Measurements from ENCODE around the gene ALLC. TPM values are rescaled to one million over a fixed set of nuclear protein-coding genes. Genes with fewer than 3 reads are reported as not detected.

ALLC gene
- total RNA-seq, 4 donors from 2014 or later = not detected

DNA sequence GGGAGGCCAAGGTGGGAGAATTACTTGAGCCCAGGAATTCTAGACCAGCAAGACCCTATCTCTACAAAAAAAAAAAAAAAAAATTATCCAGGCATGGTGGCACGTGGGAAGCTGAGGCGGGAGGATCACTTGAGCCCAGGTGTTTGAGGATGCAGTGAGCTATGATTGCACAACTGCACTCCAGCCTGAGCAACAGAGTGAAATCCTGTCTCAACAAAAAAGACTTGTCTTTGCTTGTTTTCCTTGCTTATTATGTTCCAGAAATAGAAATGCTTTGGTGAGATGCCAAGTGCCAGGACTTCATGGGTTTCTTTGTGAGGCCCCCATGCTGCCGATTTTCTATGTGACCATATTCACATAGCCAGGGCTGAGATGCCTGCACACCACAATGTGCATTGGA, 54.4 kb downstream of the ALLC start:
- Histone ChIP-seq H3K9me3 (no peaks in the 10 kb centered on the region), H3K4me3 (no peak overlapping the region), H3K27ac (no peak overlapping the region), H3K4me1 (peaks cover 0 to 4% (median 0%) of the 10 kb centered on the region in 3 donors), H3K36me3 (no peaks in the 10 kb centered on the region), H3K27me3 (peaks cover 0 to 14% (median 2%) of the 10 kb centered on the region in 4 donors)
- no peak for DNase-seq
- intact Hi-C loops (cut with DNase I) = no loop called here
- WGBS, 2 donors = 2 to 10% methylated on average over 2 to 3 of the region's 3 CpGs
- no peak for TF ChIP-seq CTCF (IDR thresholded peaks at IDR 0.05)

GRCh38 chr2:3712831-3713503, 55.0 kb downstream of the ALLC start:
- TF ChIP-seq CTCF (IDR thresholded peaks at IDR 0.05) (no peak), POLR2A (IDR thresholded peaks at IDR 0.05) (no peak)
- H3K4me1 ChIP-seq = peaks cover 0 to 4% (median 0%) of the 10 kb centered on the region in 3 donors
- H3K36me3 ChIP-seq = no peaks in the 10 kb centered on the region
- no peak overlapping the region for H3K27ac ChIP-seq
- 42 to 43% methylated on average over 5 to 7 of the region's 10 CpGs for WGBS, 2 donors
- intact Hi-C loops (cut with DNase I) = no loop called here
- no peak overlapping the region for H3K4me3 ChIP-seq
- DNase-seq = no peak
- no peaks in the 10 kb centered on the region for H3K9me3 ChIP-seq
- peaks cover 0 to 9% (median 2%) of the 10 kb centered on the region in 4 donors for H3K27me3 ChIP-seq

DNA sequence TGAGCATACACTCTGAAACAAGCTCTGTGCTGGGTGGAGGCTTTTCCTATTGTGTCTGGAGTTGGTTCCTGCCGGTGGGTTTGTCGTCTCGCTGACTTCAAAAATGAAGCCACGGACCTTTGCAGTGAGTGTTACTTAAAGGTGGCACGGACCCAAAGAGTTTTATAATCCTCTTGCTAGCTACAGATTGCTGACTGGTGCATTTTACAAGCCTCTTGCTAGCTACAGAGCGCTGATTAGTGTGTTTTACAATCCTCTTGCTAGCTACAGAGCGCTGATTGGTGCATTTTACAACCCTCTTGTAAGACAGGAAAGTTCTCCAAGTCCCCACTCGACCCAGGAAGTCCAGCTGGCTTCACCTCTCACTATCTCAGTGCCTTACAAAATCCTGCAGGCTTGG, 60.7 kb downstream of the ALLC start:
- H3K4me1 ChIP-seq = no peaks in the 10 kb centered on the region
- H3K4me3 ChIP-seq = no peak overlapping the region
- no peak for DNase-seq
- intact Hi-C loops (cut with DNase I) = no loop called here
- H3K9me3 ChIP-seq = no peaks in the 10 kb centered on the region
- 58 to 74% methylated on average over 7 to 8 of the region's 8 CpGs for WGBS, 2 donors
- no peak overlapping the region for H3K27ac ChIP-seq
- TF ChIP-seq POLR2A (IDR thresholded peaks at IDR 0.05) (no peak), CTCF (IDR thresholded peaks at IDR 0.05) (no peak)
- H3K36me3 ChIP-seq = no peaks in the 10 kb centered on the region
- H3K27me3 ChIP-seq = no peaks in the 10 kb centered on the region

DNA sequence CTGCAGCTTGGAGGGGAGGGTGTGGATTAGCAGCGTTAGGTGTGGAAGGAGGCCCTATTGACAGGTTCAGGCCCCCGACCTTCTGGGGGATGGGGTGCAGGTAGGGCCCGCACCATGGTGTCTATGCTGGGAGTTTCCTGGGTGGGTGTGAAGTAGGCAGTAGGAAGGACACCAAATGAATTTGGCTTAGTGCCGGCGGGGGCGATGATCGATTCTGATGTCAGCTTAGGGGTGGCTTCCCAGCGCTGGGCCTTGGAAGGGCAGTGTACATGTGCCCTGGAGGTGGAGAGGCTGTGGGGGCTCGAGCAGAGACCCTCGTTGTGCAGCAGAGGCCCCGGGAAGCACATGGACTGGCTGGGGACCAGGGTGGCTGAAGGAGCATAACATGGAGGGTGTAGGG, 67.0 kb downstream of the ALLC start:
- intact Hi-C loops (cut with DNase I) = no loop called here
- Histone ChIP-seq H3K27ac (no peak overlapping the region), H3K4me3 (no peak overlapping the region), H3K36me3 (no peaks in the 10 kb centered on the region), H3K9me3 (no peaks in the 10 kb centered on the region), H3K4me1 (peaks cover 0 to 8% (median 0%) of the 10 kb centered on the region in 3 donors), H3K27me3 (peaks cover 0 to 6% (median 0%) of the 10 kb centered on the region in 4 donors)
- DNase-seq = no peak
- TF ChIP-seq POLR2A (IDR thresholded peaks at IDR 0.05) = no peak
- TF ChIP-seq CTCF (IDR thresholded peaks at IDR 0.05) = no peak
- WGBS, 2 donors = 82 to 85% methylated on average over 10 of the region's 11 CpGs

DNA sequence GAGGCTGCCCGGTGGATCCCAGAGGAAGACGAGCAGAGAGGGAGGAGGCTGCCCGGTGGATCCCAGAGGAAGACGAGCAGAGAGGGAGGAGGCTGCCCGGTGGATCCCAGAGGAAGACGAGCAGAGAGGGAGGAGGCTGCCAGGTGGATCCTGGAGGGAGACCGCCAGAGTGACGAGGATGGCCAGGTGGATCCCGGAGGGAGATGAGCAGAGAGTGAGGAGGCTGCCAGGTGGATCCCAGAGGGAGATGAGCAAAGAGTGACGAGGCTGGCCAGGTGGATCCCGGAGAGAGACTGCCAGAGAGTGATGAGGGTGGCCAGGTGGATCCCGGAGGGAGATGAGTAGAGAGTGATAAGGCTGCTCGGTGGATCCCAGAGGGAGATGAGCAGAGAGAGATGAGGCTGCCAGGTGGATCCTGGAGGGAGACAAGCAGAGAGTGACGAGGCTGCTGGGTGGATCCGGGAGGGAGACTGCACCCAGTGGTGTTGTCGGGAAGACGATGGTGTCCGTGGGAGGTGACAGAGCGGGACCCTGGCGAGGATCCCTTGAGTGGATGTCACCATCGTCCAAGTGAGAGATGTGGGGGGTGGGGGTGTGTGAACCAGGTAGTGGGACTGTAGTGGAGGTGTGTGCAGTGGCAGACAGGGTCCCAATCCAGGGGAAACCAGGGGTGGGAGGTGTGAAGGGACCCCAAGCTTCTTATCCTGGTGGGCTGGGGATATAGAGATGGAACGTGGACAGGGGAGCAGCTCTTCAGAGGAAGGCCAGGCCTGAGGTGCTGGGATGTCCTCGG, 67.7 kb downstream of the ALLC start:
- DNase-seq = no peak
- intact Hi-C loops (cut with DNase I) = no loop called here
- H3K4me3 ChIP-seq = no peak overlapping the region

More for the DNA sequence above, 67.7 kb downstream of the ALLC start:
- WGBS, 2 donors = 54 to 63% methylated on average over 14 to 23 of the region's 23 CpGs
- Histone ChIP-seq H3K27me3 (peaks cover 0 to 6% (median 0%) of the 10 kb centered on the region in 4 donors), H3K4me1 (peaks cover 0 to 8% (median 0%) of the 10 kb centered on the region in 3 donors), H3K27ac (no peak overlapping the region), H3K36me3 (no peaks in the 10 kb centered on the region), H3K9me3 (no peaks in the 10 kb centered on the region)
- TF ChIP-seq POLR2A (IDR thresholded peaks at IDR 0.05) = no peak
- no peak for TF ChIP-seq CTCF (IDR thresholded peaks at IDR 0.05)
